Activated CD4-positive, alpha-beta memory T cell treated with anti-CD3 and anti-CD28 coated beads, Interleukin-2, amount 10 ng/mL, durations not matched to agents 7 days and 5 days (primary cell): ENCODE results near the gene ELFN1. TPM values are rescaled to one million over a fixed set of nuclear protein-coding genes. Genes with fewer than 3 reads are reported as not detected.

Experiments
- CTCF ChIA-PET: fragments of 350-600 bp; sonication (Branson Sonifier 250); formaldehyde crosslinking; loops from one replicate; lab custom pipeline; 2021; ENCODE audit warnings: antibody characterized with exemption, inconsistent platforms; lab: Charles Lee
- POLR2A ChIA-PET: fragments of 350-600 bp; sonication (Branson Sonifier 250); formaldehyde crosslinking; loops from one replicate; lab custom pipeline; 2021; ENCODE audit warnings: antibody characterized with exemption; lab: Charles Lee
- DNase-seq: peaks from one replicate; pipeline ENCODE4 v3.0.0-alpha.2; 2020
- H3K27ac Mint-ChIP-seq: one replicate; pipeline ENCODE4 v1.8.0; 2021; ENCODE audit warnings: mild to moderate bottlenecking, mixed read lengths
- H3K27me3 Mint-ChIP-seq: one replicate; pipeline ENCODE4 v1.8.0; 2021; ENCODE audit warnings: mixed read lengths
- H3K36me3 Mint-ChIP-seq: one replicate; pipeline ENCODE4 v1.8.0; 2021; ENCODE audit warnings: low read depth, mixed read lengths
- H3K4me1 Mint-ChIP-seq: one replicate; pipeline ENCODE4 v1.8.0; 2021; ENCODE audit warnings: mixed read lengths
- H3K4me3 Mint-ChIP-seq: one replicate; pipeline ENCODE4 v1.8.0; 2021; ENCODE audit warnings: mild to moderate bottlenecking, mixed read lengths
- H3K9me3 Mint-ChIP-seq: one replicate; pipeline ENCODE4 v1.8.0; 2021; ENCODE audit warnings: mixed read lengths
- total RNA-seq, 2 experiments: library from RNA; stranded (reverse); gene quantifications; one replicate each; pipeline ENCODE4 v1.2.3, GENCODE V29; 2021

Gene ELFN1
- total RNA-seq, 2 experiments from 2014 or later, result 0.08 TPM; not detected in 1

GRCh38 chr7:1637155-1637554, 32.9 kb upstream of the ELFN1 start:
- Mint-ChIP-seq H3K9me3 (peaks cover 5% of the 10 kb centered on the region), H3K36me3 (no peaks in the 10 kb centered on the region), H3K27ac (no peak overlapping the region), H3K4me1 (no peaks in the 10 kb centered on the region), H3K4me3 (no peak overlapping the region), H3K27me3 (no peaks in the 10 kb centered on the region)
- no peak for DNase-seq
- POLR2A ChIA-PET, result no interaction called here
- CTCF ChIA-PET, result no interaction called here

DNA sequence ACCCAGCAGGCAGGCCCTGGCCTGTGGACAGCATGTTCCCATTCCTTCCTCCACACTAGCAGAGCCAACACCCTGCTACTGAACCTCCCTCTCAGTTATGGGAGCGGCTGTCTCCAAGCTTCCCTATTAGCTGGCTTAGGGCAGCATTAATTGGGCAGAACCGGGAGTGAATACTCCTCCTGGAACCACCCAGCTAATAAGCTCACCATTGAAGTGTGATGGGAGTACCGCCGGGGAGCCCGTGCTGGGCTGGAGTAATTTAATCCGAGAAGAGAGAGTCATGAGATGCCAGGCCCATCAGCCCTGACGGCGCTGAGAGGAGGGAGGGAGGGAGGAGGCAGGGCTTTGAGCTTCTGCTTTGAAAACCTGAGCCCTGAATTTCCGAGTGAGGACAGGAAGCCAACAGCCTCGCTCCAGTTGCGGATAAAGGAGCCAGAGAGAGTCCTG, 31.8 kb upstream of the ELFN1 start:
- peaks cover 5% of the 10 kb centered on the region for H3K9me3 Mint-ChIP-seq
- H3K4me1 Mint-ChIP-seq, result no peaks in the 10 kb centered on the region
- H3K36me3 Mint-ChIP-seq, result no peaks in the 10 kb centered on the region
- H3K4me3 Mint-ChIP-seq, result no peak overlapping the region
- H3K27ac Mint-ChIP-seq, result no peak overlapping the region
- H3K27me3 Mint-ChIP-seq, result no peaks in the 10 kb centered on the region
- no peak for DNase-seq
- CTCF ChIA-PET, result no interaction called here
- POLR2A ChIA-PET, result no interaction called here

- Mint-ChIP-seq H3K4me1 (no peaks in the 10 kb centered on the region), H3K4me3 (no peak overlapping the region), H3K9me3 (peaks cover 5% of the 10 kb centered on the region), H3K36me3 (no peaks in the 10 kb centered on the region), H3K27ac (no peak overlapping the region), H3K27me3 (no peaks in the 10 kb centered on the region)
- ChIA-PET CTCF (no interaction called here), POLR2A (no interaction called here)
- DNase-seq, result no peak
Measured at GRCh38 chr7:1639071-1639470, 31.0 kb upstream of the ELFN1 start.

- POLR2A ChIA-PET, result no interaction called here
Measured at GRCh38 chr7:1639532-1640175, 30.4 kb upstream of the ELFN1 start.

DNA sequence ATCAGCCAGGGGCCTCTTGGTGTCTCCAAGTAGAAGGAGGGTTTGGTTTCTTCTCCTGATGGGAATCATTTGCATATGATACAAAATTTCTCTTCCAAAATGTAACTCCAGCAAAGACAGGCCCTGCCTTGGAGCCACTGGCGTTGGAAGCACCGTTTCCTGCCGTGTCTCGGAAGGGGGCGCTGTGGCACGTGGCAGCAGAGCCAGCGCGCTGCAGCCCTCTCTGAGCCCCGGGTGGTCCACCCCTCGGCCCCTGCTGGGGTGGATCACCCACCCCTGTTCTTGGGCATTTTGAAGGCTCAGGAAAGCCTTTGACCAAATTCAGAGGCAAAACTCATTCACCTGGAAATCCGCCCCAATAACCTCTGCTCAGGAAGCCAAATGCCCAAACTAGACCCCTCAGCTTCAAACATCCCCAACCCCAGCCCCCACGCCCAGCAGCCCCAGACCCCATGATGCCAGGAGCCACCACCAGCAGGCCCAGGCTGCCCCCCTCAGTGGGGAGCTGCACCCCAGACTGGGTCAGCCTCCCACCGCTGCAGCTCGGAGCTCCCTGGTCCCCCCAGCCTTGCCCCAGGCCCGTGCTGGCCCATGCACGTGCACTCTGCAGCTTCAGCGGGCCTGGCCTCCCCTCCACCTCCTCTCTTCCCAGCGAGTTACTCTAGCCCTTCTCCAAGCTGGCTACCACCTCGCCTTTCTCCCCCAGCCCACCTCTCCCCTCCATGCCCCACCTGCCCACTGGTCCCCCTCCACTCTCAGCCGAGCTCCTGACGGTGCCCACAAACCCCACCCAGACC, 29.5 kb upstream of the ELFN1 start:
- peaks cover 5% of the 10 kb centered on the region for H3K9me3 Mint-ChIP-seq
- DNase-seq, result no peak
- H3K36me3 Mint-ChIP-seq, result no peaks in the 10 kb centered on the region
- H3K4me3 Mint-ChIP-seq, result no peak overlapping the region
- ChIA-PET POLR2A (no interaction called here), CTCF (no interaction called here)
- H3K4me1 Mint-ChIP-seq, result no peaks in the 10 kb centered on the region
- H3K27ac Mint-ChIP-seq, result no peak overlapping the region
- H3K27me3 Mint-ChIP-seq, result no peaks in the 10 kb centered on the region

More at GRCh38 chr7:1639532-1640175, 30.4 kb upstream of the ELFN1 start:
- Mint-ChIP-seq H3K27me3 (no peaks in the 10 kb centered on the region), H3K36me3 (no peaks in the 10 kb centered on the region), H3K4me1 (no peaks in the 10 kb centered on the region), H3K4me3 (no peak overlapping the region), H3K9me3 (peaks cover 5% of the 10 kb centered on the region), H3K27ac (no peak overlapping the region)
- CTCF ChIA-PET, result interaction anchor here (0.7 kb wide), 1 partner anchor 627 kb away, joined by 3 read pairs; no protein-coding TSS in a partner anchor
- no peak for DNase-seq

GRCh38 chr7:1641173-1641572, 28.9 kb upstream of the ELFN1 start:
- H3K4me1 Mint-ChIP-seq, result no peaks in the 10 kb centered on the region
- DNase-seq, result no peak
- H3K36me3 Mint-ChIP-seq, result no peaks in the 10 kb centered on the region
- H3K27me3 Mint-ChIP-seq, result no peaks in the 10 kb centered on the region
- ChIA-PET CTCF (no interaction called here), POLR2A (no interaction called here)
- peaks cover 3% of the 10 kb centered on the region for H3K9me3 Mint-ChIP-seq
- no peak overlapping the region for H3K27ac Mint-ChIP-seq
- no peak overlapping the region for H3K4me3 Mint-ChIP-seq

GRCh38 chr7:1641661-1642260, 28.3 kb upstream of the ELFN1 start:
- peaks cover 3% of the 10 kb centered on the region for H3K9me3 Mint-ChIP-seq
- ChIA-PET POLR2A (no interaction called here), CTCF (no interaction called here)
- no peaks in the 10 kb centered on the region for H3K36me3 Mint-ChIP-seq
- H3K27me3 Mint-ChIP-seq, result no peaks in the 10 kb centered on the region
- H3K4me3 Mint-ChIP-seq, result no peak overlapping the region
- no peak overlapping the region for H3K27ac Mint-ChIP-seq
- no peaks in the 10 kb centered on the region for H3K4me1 Mint-ChIP-seq
- no peak for DNase-seq

DNA sequence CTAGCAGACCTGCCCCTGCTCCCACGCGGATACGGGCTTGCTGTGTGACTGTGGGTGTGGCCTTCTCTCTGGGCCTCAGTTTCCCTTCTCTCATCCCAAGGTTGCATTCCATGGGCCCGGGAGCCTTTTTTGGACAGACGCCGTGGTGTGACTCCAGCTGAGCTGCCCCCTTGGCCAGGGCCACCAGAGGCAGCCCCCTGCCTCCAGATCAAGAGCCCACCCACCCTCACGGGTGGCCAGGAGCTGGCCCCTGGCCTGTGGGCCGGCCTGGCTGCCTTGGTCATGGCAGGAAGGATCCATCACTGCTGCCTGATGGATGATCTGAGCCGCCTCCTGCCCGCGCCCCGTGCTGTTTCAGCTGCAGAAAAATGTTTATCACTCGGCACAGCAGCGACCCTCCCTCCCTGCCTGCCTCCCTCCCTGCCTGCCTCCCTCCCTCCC, 27.8 kb upstream of the ELFN1 start:
- Mint-ChIP-seq H3K4me3 (no peak overlapping the region), H3K27ac (no peak overlapping the region), H3K9me3 (no peaks in the 10 kb centered on the region), H3K27me3 (no peaks in the 10 kb centered on the region), H3K4me1 (no peaks in the 10 kb centered on the region), H3K36me3 (no peaks in the 10 kb centered on the region)
- POLR2A ChIA-PET, result no interaction called here
- no peak for DNase-seq
- CTCF ChIA-PET, result no interaction called here

DNA sequence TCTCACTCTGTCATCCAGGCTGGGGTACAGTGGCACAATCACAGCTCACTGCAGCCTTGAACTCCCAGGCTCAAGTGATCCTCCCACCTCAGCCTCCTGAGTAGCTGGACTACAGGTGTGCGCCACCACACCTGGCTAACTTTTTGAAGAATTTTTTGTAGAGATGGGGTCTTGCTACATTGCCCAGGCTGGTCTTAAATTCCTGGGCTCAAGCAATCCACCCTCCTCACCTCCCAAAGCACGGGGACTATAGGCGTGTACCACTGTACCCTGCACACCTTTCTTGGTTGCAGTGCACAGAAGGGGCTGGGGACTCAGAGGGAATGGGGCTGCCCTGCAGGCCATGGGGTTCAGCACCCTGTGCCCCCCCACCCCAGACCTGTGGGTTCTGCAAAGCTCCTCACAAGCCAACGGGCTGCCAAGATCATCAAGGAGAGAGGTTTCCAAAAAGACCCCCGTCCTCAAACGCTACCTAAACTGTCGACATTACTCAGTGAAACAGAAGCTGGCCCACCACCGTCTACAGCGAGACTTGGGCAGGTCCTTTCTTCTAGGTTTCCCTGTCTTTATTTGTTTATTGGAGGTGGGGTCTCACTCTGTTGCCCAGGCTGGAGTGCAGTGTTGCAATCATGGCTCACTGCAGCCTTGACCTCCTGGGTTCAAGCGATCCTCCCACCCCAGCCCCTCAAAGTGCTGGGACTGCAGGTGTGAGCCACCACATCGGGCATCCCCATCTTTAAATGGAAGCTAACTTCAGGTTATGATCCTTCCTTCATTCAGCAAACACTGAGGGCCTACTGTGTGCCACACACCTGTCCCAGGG, 26.6 kb upstream of the ELFN1 start:
- POLR2A ChIA-PET, result no interaction called here
- H3K4me1 Mint-ChIP-seq, result no peaks in the 10 kb centered on the region
- no peaks in the 10 kb centered on the region for H3K9me3 Mint-ChIP-seq

DNA sequence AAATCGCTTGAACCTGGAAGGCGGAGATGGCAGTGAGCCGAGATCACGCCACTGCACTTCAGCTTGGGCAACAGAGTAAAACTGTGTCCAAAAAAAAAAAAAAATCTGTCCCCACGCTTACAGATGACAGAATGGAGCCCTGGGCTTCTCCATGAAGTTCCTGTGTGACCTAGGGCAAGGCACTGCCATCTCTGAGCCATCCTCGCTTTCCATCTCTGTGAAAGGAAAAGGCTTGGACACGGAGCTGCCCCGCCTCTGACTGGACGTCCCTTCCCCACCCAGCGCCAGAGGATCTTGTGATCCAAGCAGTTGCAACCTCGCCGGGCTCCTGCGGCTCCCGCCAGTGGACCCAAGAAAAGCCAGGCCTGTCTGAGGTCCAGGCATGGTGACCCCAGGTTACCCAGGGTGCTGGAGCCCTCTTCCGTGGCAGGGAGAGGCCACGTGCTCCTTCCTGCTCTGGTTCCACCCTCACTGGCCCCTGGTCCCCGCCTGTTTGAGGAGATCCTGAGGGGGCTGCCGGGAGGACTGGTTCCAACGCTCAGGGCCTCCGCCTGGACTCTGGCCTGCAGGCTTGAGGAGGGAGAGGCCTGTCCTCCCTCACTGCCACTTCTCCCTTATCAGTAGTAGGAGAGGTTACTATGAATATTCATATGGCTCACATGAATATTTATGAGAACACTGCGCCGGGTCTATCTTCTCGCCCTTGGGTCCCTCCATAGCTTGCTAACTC, 25.6 kb upstream of the ELFN1 start:
- CTCF ChIA-PET, result no interaction called here
- no peak overlapping the region for H3K4me3 Mint-ChIP-seq

More for the DNA sequence above, 26.6 kb upstream of the ELFN1 start:
- CTCF ChIA-PET, result no interaction called here
- H3K4me3 Mint-ChIP-seq, result no peak overlapping the region
- no peak overlapping the region for H3K27ac Mint-ChIP-seq
- H3K36me3 Mint-ChIP-seq, result no peaks in the 10 kb centered on the region
- DNase-seq, result no peak
- H3K27me3 Mint-ChIP-seq, result no peaks in the 10 kb centered on the region

GRCh38 chr7:1645071-1645409, 25.0 kb upstream of the ELFN1 start:
- Mint-ChIP-seq H3K36me3 (no peaks in the 10 kb centered on the region), H3K4me3 (no peak overlapping the region), H3K27me3 (no peaks in the 10 kb centered on the region), H3K9me3 (no peaks in the 10 kb centered on the region), H3K27ac (no peak overlapping the region), H3K4me1 (no peaks in the 10 kb centered on the region)
- POLR2A ChIA-PET, result no interaction called here
- CTCF ChIA-PET, result no interaction called here
- no peak for DNase-seq

More for the DNA sequence above, 25.6 kb upstream of the ELFN1 start:
- Mint-ChIP-seq H3K9me3 (no peaks in the 10 kb centered on the region), H3K36me3 (no peaks in the 10 kb centered on the region), H3K27ac (no peak overlapping the region), H3K4me1 (no peaks in the 10 kb centered on the region), H3K27me3 (no peaks in the 10 kb centered on the region)
- POLR2A ChIA-PET, result no interaction called here
- no peak for DNase-seq

DNA sequence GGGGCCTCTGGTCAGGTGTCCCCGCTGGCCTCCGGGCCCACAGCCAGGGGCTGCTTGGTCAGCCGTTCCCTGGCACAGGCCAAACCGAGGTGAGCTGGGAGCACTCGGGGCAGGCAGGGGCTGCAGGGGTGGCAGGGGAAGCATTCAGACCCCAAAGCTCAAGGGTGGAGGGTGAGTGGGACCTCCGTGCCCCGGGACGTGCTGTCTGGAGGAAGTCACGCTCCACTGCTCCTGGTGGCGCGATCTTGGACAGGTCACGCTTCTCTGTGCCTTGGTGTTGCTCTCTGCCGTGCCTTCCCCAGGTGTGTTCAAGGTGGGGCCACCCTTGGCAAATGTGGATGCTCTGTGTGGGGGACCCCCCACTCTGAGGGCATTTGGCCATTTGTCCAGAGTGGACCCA, 24.6 kb upstream of the ELFN1 start:
- DNase-seq, result no peak
- Mint-ChIP-seq H3K4me1 (no peaks in the 10 kb centered on the region), H3K9me3 (no peaks in the 10 kb centered on the region), H3K36me3 (no peaks in the 10 kb centered on the region), H3K27ac (no peak overlapping the region), H3K4me3 (no peak overlapping the region), H3K27me3 (no peaks in the 10 kb centered on the region)
- ChIA-PET POLR2A (no interaction called here), CTCF (no interaction called here)
